Esophagus muscularis mucosa (tissue), 3 donors: ENCODE results near the gene CYP4F22.
"Not testable (repeated sequence)": the region's sequence is repeated elsewhere in the genome, so short reads cannot be mapped to it uniquely, and the experiment has no call there.

Experiments
- POLR2A ChIP-seq: fragments of 450-650 bp; IDR thresholded peaks from one replicate; pipeline ENCODE4 v1.6.1; 2017; ENCODE audit warnings: antibody characterized with exemption, moderate library complexity, mild to moderate bottlenecking, low read depth
- TF ChIP-seq, protein P1 (sequence below), 3 experiments: fragments of 200-600 bp in 2 of 3; fragments of 450-650 bp in 1 of 3; sonication (generic) in 2 of 3; IDR thresholded peaks; one replicate each; pipeline ENCODE4 v1.5.1; 2017 to 2019; ENCODE audit warnings: antibody characterized with exemption in 3 of 3, mild to moderate bottlenecking in 2 of 3, moderate library complexity in 1 of 3

GRCh38 chr19:15592506-15592905 lies 84.2 kb downstream of the CYP4F22 start:
- not testable (repeated sequence) for TF ChIP-seq POLR2A
- TF ChIP-seq, protein P1, sequence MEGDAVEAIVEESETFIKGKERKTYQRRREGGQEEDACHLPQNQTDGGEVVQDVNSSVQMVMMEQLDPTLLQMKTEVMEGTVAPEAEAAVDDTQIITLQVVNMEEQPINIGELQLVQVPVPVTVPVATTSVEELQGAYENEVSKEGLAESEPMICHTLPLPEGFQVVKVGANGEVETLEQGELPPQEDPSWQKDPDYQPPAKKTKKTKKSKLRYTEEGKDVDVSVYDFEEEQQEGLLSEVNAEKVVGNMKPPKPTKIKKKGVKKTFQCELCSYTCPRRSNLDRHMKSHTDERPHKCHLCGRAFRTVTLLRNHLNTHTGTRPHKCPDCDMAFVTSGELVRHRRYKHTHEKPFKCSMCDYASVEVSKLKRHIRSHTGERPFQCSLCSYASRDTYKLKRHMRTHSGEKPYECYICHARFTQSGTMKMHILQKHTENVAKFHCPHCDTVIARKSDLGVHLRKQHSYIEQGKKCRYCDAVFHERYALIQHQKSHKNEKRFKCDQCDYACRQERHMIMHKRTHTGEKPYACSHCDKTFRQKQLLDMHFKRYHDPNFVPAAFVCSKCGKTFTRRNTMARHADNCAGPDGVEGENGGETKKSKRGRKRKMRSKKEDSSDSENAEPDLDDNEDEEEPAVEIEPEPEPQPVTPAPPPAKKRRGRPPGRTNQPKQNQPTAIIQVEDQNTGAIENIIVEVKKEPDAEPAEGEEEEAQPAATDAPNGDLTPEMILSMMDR (IDR thresholded peaks at IDR 0.05): not testable (repeated sequence)
